MM.1S (cell line): ENCODE data around the gene COQ9.

ENCODE experiments used
- EZH2 ChIP-seq: fragments of 300-600 bp; sonication (generic); optimal IDR thresholded peaks from 2 replicates; pipeline ENCODE3; 2017; ENCODE audit warnings: low read depth, mild to moderate bottlenecking, antibody characterized with exemption, low read length, mixed read lengths
- EZH2phosphoT487 ChIP-seq: fragments of 300-600 bp; sonication (generic); IDR thresholded peaks from 2 replicates; pipeline ENCODE4 v1.6.1; 2018; ENCODE audit warnings: antibody characterized with exemption, low read length
- TF ChIP-seq, protein P1 (sequence below): fragments of 300-600 bp; sonication (generic); IDR thresholded peaks from 2 replicates; pipeline ENCODE4 v1.5.1; 2016; ENCODE audit warnings: antibody characterized with exemption, low read length, mixed read lengths

DNA sequence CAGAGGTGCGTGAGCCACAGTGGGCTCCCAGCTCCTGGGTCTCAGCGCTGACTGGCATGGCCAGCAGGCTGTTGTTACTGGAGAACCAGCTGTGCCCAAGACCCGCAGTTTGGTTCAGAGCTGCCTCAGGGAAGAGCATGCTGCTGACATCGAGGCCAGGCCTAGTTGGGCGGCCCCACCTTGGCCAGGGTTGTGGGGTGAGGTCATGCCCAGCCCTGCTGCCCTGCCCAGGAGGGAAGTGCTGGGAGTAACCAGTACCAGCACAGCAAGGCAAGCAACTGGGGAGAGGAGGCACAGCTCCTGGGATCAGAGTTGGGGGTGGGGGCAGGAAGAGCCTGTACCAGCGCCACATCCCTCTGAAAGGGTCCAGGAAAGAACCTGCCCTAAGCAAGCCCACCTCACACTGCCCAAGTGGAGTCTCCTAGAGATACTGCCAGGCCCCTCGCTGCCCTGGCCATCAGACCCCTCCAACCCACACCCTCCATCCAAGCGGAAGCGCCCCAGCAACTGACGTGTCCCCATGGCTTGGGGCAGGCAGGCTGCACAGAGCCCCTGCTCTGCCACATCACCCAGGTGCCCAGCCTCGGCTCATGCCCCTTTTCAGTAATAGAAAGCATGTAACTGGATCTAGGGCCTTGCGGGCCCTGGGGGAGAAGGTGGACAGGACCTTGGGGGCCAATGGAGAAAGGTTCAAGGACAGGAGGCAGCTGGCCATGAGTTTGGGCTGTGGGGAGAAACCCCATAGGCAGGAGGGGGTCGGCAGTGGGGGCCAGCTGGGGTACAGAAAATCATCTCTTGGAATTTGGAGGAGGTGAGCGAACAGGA is 38.0 kb downstream of the COQ9 start:
- TF ChIP-seq, protein P1, sequence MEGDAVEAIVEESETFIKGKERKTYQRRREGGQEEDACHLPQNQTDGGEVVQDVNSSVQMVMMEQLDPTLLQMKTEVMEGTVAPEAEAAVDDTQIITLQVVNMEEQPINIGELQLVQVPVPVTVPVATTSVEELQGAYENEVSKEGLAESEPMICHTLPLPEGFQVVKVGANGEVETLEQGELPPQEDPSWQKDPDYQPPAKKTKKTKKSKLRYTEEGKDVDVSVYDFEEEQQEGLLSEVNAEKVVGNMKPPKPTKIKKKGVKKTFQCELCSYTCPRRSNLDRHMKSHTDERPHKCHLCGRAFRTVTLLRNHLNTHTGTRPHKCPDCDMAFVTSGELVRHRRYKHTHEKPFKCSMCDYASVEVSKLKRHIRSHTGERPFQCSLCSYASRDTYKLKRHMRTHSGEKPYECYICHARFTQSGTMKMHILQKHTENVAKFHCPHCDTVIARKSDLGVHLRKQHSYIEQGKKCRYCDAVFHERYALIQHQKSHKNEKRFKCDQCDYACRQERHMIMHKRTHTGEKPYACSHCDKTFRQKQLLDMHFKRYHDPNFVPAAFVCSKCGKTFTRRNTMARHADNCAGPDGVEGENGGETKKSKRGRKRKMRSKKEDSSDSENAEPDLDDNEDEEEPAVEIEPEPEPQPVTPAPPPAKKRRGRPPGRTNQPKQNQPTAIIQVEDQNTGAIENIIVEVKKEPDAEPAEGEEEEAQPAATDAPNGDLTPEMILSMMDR = no peak
- TF ChIP-seq EZH2phosphoT487 = no peak
- no peak for TF ChIP-seq EZH2
